HG03064 (cell line): ENCODE data around the gene CFAP107.

Experiments
- ATAC-seq: cut with Tn5 transposase; IDR thresholded peaks from one replicate; pipeline ENCODE4 v1.9.1; 2021; ENCODE audit warnings: low read depth; ENCODE audit not compliant: unreplicated experiment

The CFAP107 gene

DNA sequence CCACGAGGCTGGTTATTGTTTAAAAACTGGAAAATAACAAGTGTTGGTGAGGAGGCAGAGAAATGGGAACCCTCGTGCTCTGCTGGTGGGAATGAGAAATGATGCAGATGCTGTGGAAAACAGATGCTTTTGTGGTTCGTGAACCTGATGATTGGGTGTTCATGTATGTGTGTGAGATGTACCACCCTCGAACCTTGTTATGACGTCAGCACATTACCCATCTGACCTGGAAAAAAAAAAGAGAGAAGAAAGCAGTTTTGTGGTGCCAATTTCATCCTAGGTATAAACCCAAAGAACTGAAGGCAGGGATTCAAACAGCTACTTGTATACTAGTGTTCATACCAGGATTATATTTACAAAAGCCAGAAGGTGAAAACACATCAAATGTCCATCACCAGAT, 6.4 kb upstream of the CFAP107 start:
- ATAC-seq = no peak

DNA sequence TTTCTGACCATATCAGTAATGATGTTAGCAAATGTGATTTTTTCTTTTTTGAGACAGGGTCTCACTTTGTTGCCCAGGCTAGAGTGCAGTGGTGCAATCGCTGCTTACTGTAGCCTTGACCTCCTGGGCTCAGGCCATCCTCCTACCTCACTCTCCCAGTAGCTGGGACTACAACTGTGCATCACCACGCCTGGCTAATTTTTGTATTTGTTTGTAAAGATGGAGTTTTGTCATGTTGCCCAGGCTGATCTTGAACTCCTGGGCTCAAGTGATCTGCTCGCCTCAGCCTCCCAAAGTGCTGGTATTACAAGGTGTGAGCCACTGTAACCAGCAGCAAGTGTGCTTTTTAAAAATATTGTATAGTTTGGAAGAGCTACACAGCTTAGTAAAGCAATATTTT, 4.1 kb upstream of the CFAP107 start:
- no peak for ATAC-seq

DNA sequence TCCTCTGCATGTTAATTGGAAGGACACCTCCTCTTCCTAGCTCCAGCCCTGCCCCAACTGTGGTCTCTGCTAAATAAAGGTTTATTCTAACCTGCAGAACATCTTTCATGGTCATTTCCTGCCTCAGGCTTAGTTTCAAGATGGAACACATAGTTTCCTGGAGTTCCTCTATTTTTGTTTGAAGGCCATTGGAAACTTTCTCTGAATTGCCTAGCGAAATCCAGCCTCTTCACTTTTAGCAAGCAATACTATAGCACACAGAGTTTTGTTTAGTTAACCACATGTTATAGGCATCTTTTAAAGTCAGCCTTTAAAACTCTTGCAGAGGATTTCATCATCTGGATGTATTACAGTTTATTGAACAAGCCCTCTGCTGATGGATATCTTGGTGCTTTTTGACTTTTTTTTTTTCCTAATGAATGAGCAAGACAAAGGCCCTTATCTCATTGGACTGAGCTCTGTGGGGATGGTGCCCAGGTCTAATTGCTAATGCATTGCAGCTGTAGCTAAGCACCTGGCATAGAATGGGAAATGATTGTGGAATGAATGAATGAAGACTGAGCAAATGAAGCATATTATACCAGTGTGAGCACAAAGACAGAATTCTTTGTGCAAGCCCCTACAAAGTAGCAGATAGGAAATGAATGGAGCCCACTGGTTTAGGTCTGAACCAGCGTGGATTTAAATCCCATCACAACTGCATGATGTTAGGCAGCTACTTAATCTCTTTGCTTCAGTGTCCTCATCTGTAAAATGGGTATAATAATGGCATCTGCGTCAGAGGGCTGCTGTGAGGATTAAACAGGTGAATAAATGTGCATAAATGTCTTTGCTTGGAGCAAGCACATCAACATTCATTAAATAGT, 641 bp upstream of the CFAP107 start:
- ATAC-seq = no peak

DNA sequence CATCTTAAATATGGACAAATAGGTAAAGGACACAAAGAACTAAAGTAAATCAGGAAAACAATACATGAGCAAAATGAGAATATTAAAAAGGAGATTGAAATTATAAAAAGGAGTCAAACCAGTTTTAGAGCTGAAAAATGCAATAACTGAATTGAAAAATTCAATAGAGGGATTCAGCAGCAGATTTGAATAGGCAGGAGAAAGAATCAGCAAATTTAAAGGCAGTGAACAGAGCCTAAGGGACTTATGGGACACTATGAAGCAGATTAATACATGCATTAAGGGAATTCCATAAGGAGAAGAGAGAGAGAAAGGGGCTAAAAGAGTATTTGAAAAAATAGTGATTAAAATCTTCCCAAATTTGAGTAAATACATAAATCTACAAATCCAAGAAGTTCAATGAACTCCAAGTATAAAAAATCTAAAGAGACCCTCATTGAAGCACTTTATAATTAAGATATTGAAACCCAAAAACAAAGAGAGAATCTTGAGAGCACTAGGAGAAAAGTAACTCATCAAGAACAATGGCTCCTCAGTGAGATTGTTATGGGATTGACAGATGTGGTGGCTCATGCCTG, 2.9 kb downstream of the CFAP107 start:
- ATAC-seq = no peak

DNA sequence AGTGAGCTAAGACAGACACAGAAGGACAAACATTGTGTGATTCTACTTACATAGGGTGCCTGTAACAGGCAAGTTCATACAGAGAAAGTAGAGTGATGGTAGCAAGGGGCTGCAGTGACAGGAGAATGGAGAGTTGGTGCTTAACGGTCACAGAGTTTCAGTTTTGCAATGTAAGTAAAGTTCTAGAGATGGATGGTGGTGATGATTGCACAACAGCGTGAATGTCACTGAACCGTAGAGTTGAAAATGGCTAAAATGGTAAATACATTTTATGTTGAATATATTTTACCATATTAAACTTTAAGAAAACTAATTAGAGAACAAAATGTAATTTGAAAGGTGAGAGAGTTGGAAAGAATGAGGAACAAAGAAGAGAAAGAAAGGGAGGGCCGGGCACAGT, 8.7 kb downstream of the CFAP107 start:
- no peak for ATAC-seq

DNA sequence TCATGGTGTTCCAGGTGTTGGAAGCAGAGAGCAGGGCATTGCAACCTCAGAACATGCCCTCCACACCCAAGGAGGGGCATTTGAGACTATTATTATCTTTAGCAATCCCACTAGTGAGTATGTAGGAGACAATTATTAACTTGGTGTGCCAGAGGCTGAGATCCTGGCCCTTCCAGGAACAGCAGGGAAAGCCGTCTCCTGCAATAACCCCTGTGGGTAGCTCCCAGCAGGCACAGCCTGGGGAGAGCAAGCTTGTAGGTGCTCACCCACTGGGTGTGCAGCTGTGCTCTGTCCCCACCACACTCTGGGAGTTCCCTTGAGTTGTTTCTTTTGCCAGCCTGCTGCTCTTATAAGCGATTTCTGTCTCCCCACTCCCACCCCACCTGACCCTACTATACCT, 10.3 kb downstream of the CFAP107 start:
- no peak for ATAC-seq

DNA sequence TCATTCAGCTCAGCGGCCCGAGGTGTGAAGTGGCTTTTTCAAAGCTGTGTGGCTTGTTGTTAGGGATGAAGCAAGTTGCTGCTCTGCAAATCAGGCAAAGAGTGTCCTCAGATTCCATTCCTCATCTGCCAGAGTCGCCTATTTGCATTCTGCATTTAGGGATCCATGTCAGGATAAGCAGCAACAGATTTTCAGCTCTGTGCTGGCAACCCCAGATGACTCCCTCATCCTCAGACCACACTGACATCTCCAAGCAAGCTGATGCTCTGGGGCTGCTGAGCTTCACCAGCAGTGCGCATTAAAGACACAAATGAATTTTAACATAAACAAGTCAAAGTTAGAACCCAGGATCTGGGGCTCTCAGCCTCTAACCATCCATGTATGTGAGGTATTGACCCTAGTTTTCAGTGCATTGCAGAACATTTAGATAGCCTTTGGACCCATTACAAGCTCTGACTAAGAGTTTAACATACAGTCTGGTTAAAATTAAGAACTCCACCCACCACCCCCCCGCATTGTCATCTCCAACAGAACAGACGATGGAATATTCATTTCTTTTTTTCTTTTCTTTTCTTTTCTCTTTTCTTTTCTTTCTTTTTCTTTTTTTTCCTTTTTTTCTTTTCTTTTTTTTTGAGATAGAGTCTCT, 10.9 kb downstream of the CFAP107 start:
- ATAC-seq = no peak

DNA sequence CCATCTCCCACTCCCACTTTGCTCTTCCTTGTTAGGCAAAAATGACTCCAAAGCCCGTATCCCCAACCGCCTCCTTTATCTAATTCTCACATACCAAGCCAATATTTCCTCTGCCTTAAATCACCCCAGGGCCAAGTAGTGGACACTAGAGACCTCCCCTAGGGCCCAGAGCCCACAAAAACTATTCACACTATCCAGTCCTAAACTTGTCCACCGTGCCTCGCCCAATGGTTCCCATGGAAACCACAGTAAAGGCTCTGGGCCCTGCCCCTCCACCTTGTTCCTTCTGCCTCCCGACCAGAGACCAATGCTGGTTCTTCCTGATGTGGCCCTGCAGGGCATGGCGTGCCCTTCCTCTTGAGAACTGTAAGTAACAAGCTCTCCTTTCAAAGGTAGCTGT, 11.8 kb downstream of the CFAP107 start:
- no peak for ATAC-seq

DNA sequence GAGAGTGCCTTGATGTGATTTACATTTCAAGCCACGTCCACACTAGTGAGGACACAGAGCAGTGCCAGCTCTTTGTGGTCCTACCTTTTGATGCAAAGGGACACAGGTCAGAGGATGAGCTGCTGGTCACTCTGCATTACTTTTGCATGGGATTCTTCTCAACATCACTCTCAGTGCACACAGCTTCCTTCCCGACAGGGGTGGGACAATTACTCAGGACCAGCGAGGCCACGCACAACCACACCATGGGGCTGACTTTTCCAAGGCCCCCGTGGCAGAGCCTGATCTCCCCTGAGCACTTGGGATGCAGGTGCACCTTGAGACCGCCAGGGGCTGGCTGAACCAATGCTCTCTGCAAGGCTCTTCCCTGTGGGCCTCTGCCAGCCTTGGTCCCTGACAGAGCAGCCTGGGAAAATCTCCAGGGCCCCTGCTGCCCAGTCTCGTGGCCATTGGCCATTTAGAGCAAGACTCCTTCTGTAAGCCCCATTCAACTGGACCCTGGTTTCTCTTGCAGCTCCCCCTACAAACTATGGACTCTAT, 14.3 kb downstream of the CFAP107 start:
- ATAC-seq = no peak

DNA sequence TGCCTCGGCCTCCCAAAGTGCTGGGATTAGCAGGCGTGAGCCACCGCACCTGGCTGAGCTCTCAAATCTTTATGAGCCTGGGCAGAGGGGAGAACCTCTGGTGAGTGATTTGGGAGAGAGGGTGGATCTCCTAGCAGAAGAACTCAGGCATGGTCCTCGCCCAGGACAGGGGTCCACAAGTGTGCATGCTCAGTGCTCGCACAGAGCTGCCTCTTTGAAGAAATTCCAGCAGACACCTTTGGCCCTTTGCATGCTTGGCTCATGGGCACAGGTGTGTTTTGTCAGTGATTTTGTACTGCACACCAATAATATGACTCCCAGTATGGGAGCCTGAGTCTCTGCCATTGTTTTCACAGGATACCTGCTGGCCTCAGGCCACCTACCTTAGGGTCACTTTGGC, 15.8 kb downstream of the CFAP107 start:
- ATAC-seq = no peak

DNA sequence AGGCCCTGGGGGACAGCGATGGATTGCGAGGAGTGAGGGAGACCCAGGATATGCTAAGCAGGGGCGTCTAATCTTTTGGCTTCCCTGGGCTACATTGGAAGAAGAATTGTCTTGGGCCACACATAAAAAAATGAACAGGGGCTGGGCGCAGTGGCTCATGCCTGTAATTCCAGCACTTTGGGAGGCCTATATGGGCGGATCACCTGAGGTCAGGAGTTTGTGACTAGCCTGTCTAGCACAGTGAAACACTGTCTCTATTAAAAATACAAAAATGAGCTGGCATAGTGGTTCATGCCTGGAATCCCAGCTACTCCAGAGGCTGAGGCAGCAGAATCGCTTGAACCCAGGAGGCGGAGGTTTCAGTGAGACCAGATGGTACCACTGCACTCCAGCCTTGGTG, 16.8 kb downstream of the CFAP107 start:
- no peak for ATAC-seq

DNA sequence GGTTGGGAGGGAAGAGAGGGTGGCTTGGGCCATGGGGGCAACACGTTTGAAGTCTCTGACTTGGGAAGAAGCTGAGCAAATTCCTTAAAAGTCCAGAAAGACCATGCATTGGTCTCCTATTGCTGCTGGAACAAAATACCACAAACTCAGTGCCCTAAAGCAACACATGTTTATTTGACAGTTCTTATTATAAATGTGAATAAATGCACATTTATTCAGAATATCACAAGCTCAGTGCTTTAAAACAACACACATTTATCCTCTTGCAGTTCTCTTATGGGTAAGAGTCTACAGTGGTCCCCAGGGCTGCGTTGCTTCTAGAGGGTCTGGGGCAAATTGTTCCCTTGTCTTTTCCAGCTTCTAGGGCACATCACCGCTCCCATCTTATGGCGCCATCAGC, 17.5 kb downstream of the CFAP107 start:
- ATAC-seq = no peak

DNA sequence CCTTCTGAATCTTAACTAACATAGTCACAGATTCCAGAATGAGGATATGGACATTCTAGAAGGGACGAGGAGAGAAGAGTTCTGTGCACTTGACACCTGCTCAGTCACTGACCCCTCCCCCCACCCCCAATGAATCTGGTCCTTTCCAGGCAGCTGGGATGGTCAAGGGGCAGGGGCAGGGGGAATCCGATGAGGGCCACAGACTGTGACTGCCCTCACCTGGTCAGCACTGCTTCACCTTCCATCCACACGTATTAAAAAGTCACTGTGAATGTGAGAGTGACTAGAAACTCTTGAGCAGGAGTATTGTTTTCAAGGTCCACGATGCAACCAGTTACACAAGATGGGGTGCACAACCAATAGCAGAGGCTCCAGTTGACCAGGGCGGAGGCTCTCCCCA, 18.0 kb downstream of the CFAP107 start:
- ATAC-seq = no peak

DNA sequence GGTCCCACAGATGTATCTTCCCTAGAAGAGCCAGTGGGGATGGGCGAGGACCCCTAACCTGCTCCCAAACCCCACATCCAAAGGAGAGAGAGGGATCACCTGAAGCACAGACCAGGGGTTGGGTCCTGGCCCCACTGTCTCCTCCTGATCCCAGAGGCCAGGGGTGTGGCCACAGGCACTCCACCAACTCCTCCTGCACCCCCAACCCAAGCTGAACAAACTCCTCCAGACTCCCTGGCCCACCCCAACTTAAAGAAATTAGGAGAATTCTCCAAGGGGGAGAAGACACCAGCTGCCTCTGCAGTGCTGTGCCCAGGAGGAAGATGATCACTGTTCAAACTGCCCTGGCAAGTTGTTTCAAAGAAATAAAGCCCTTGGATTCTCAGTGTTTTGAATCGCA, 23.0 kb downstream of the CFAP107 start:
- no peak for ATAC-seq

DNA sequence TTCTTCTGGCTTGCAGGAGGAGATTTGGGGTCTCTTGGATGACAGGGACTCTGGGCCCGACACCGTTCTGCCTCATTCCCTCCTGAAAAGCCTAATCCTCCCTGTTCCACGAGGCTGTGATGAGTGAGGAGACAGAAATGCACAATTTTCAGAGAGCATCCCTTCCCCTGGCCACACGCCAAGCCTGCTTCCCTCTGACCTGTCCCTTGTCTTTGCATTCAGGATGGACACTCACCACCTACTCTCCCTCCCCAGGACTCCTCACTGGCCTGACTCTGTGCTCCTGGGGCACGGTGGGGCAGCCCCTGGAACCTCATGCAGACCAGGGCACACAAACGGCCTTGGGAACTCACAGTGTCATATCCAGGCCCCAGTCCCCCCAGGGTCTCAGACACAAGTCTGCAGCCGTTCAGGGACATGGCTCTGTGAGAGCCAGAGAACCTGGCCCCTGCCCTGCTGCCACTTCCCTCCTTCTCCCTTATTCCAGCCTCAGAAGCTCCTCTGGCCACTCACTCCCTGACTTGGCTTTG, 24.0 kb downstream of the CFAP107 start:
- no peak for ATAC-seq

DNA sequence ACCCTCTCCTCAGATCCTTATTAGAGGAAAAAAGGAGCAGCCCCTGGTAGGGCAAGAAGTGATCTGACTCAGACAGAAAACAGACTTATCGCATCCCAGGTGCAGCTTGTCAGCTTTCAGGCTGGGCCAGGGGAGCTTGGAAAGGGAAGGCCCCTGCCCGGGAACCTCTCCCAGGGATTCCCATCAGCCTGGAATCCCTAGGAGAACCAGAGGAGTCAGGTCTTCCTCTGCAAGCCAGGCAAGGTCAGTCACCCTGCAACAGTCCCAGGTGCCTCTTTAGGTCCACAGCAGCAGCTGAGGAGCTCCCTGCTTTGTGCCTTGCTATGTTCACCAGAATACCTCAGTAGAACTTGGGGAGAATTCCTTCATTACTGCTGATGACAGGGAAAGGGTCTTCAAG, 24.6 kb downstream of the CFAP107 start:
- ATAC-seq = no peak

DNA sequence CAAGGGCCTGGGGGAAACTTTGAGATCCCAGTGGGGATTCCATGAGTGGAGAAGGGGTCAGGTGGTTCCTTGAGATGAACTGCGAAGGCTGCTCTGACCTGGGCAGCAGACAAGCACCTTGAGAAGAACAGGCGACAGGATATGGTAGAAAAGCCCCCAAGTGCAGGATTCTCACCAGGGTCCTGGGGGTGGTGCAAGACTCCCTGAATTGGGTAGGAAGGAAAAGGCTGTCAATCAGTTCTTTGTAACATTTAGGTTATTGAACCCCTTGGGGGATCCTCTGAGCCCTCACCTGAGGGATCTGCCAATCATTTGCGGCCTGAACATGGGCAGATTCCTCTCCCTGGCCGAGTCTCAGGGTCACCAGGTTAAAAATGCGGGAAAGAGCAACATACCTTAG, 25.2 kb downstream of the CFAP107 start:
- ATAC-seq = no peak

DNA sequence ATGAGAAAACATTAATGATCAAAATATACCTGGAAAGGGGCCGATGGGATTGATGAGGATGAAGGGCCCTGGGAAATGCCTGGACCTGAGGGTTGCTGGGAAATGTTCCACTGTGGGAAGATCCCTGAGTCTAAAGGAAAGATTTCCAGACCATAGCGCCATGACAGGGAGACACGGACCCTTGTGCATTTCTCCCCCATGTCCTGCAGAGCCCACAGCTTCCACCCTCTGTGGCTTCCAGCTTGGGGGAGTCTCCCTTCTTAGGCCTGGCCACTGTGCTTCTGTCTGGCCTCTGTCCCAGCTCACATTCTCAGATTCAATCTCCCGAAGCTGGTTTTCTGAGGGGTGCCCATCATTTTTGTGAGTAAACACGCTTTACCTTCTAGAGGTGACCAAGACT, 26.5 kb downstream of the CFAP107 start:
- ATAC-seq = no peak

DNA sequence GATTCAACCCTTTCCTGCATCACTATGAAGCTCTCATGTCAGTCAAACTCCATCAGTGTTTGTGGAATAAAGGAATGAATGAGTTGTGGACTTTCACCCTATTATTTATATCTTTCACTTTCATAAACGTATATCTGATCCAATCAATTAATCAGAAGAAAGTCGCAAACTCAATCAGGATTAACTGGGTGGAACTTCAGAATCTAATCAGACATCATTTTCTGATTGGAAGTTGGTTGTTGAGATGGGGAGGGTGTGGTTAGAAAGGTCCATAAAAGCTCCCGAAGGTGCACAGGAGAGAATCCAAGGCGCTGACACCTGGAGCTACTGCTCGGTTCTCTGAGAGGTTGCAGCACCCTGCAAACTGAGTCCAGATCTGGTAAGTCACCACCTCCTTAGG, 27.4 kb downstream of the CFAP107 start, which contains the start of gene PRAMEF12:
PRAMEF12 (plus strand) TSS at position 301 of the 400 bp plus-strand sequence. CDS start 1,130 bp downstream, outside the sequence.
- ATAC-seq = no peak

DNA sequence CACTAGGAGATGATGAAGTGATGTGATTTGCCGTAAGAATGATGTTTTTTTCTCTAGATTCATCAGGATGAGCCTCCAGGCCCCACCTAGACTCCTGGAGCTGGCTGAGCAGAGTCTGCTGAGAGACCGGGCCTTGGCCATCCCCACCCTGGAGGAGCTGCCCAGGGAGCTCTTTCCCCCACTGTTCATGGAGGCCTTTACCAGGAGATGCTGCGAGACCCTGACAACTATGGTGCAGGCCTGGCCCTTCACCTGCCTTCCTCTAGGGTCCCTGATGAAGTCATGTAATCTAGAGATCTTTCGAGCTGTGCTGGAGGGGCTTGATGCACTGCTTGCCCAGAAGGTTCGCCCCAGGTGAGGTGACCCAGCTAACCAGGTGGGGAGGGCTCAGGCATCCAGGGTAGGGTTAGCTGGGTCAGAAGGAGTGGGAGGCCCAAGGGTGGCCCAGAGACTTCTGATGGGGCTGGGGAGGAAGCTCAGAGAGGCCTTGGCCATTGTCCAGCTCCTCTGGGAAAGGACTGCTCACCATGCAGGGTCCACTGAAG, 28.9 kb downstream of the CFAP107 start:
- no peak for ATAC-seq

DNA sequence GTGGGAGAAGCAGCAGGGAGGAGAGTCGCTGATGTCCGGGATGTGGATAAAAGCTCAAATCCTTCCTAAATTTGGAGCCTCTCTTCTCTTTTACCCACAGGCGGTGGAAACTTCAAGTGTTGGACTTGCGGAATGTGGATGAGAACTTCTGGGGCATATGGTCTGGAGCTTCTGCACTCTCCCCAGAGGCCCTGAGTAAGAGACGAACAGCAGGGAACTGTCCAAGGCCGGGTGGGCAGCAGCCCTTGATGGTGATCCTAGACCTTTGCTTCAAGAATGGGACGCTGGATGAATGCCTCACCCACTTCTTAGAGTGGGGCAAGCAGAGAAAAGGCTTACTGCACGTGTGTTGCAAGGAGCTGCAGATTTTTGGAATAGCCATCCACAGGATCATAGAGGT, 29.4 kb downstream of the CFAP107 start:
- ATAC-seq = no peak
